Peyer's patch (tissue), 4 donors: ENCODE results near the gene SSR4.

Source experiments
- CTCF ChIP-seq, 6 experiments: fragments of 450-650 bp in 4 of 6; fragments of 200-600 bp in 2 of 6; sonication (generic) in 1 of 6; IDR thresholded peaks; one replicate each; pipeline ENCODE4 v1.5.1; 2017 to 2019; ENCODE audit warnings: antibody characterized with exemption in 6 of 6, mild to moderate bottlenecking in 3 of 6, moderate library complexity in 1 of 6
- POLR2A ChIP-seq, 2 donors: fragments of 450-650 bp; IDR thresholded peaks; one replicate each; pipeline ENCODE4 v1.5.1; 2017; ENCODE audit warnings: antibody characterized with exemption in 2 of 2, mild to moderate bottlenecking in 2 of 2, moderate library complexity in 2 of 2

DNA sequence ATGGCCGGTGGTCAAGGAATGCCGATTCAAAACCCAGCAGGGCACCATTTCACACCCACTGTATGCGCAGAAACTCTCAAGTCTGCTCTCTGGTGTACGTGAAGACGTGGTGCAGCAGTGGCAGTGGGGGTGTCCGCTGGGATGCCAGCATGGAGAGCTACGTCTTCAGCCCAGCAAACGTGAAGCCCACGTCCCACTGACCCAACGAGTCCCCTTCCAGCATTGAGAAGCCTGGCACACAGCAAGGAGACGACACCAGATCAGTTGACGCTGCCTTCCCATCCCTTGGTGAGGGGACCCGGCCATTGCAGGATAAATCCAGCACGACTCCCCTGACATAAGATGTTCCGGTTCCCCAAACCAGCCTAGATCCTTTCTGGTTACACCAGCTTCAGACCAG, 32.6 kb upstream of the SSR4 start:
- TF ChIP-seq CTCF (IDR thresholded peaks at IDR 0.05) (no peak), POLR2A (IDR thresholded peaks at IDR 0.05) (no peak)
